ENCODE measurements around the gene LRCH4.

The LRCH4 gene

GRCh38 chr7:100604976-100605911 is 19.3 kb upstream of the LRCH4 start:
- H3K4me3 ChIP-seq (ENCODE audit: low read depth, low read length), result peak overlapping the region; percentile 70
- no peak for DNase-seq (ENCODE audit: low read depth)
- TF ChIP-seq, protein P1, sequence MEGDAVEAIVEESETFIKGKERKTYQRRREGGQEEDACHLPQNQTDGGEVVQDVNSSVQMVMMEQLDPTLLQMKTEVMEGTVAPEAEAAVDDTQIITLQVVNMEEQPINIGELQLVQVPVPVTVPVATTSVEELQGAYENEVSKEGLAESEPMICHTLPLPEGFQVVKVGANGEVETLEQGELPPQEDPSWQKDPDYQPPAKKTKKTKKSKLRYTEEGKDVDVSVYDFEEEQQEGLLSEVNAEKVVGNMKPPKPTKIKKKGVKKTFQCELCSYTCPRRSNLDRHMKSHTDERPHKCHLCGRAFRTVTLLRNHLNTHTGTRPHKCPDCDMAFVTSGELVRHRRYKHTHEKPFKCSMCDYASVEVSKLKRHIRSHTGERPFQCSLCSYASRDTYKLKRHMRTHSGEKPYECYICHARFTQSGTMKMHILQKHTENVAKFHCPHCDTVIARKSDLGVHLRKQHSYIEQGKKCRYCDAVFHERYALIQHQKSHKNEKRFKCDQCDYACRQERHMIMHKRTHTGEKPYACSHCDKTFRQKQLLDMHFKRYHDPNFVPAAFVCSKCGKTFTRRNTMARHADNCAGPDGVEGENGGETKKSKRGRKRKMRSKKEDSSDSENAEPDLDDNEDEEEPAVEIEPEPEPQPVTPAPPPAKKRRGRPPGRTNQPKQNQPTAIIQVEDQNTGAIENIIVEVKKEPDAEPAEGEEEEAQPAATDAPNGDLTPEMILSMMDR (IDR thresholded peaks at IDR 0.05; ENCODE audit: insufficient read depth, low read depth, low read length, missing control alignments), result no peak

GRCh38 chr7:100604028-100604975 is 18.4 kb upstream of the LRCH4 start:
- peak overlapping the region; percentile 70 for H3K4me3 ChIP-seq (ENCODE audit: low read depth, low read length)
- TF ChIP-seq, protein P1 (IDR thresholded peaks at IDR 0.05; ENCODE audit: insufficient read depth, low read depth, low read length, missing control alignments), result peak; percentile 35
- DNase-seq (ENCODE audit: low read depth), result peak; percentile 75

DNA sequence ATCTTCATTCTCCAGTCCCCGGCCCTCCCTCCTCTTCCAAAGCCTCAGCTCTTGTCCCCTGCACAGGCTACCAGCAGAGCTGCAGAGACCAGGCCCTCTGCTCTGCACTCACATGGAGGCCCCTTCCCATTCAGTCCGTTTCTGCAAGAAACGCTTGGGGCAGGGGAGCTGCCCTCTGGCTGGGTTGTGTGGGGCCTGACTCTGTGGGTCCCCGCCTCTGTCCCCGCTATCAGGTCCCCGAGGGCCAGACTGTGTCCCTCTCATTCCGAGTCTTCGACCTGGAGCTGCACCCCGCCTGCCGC is 17.7 kb upstream of the LRCH4 start:
- TF ChIP-seq, protein P1 (IDR thresholded peaks at IDR 0.05; ENCODE audit: insufficient read depth, low read depth, low read length, missing control alignments), result no peak
- peak overlapping the region; percentile 45 for H3K4me3 ChIP-seq (ENCODE audit: low read depth, low read length)
- DNase-seq (ENCODE audit: low read depth), result no peak

DNA sequence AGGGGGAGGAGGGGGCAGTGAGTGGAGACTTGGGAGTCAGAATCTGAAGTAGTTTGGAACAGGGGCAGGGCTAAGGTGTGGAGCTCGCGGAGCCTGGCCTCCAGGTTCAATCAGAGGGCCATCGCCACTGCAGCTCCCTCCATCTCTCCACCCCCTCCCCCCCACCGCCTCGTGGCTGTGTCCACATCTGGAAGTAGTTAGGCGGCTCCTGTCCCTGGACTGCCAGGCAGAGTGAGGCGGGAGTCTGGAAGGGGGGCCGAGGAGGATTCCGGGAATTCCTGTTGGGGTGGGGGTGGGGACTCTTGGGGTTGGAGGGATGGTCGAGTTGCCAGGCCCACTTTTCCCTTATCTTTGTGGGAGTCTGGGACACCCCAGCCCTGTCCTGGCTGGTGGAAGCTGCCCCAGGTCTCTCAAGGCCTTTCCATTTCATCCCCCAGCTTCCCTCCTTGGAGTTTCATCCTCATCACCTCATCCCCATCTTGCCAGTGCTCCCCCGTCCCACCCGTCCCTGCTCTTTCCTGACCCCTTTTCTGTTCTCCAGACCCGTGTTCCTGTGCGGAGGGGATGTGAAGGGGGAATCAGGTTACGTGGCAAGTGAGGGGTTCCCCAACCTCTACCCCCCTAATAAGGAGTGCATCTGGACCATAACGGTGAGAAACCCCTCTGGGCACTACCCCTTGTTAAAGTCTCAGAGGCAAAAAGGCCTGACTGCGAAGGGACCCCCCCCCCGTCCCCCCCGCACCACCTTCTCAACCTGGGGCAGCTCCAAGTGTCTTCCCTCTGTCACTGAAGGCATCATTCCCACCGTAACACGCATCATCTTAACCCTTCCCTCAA is 17.2 kb upstream of the LRCH4 start:
- TF ChIP-seq, protein P1 (IDR thresholded peaks at IDR 0.05; ENCODE audit: insufficient read depth, low read depth, low read length, missing control alignments), result no peak
- H3K4me3 ChIP-seq (ENCODE audit: low read depth, low read length), result no peak overlapping the region
- no peak for DNase-seq (ENCODE audit: low read depth)

DNA sequence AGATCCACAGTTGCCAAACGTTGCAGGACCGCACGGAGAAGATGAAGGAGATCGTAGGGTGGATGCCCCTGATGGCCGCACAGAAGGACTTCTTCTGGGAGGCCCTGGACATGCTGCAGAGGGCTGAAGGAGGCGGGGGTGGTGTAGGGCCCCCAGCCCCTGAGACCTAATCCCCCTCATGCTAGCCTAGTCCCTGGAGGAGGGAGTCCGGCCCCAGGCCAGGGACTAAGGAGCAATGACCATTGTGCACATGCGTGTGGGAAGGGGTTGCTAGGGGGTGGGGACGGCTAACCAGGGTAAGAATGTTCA is 14.8 kb upstream of the LRCH4 start:
- TF ChIP-seq, protein P1 (IDR thresholded peaks at IDR 0.05; ENCODE audit: insufficient read depth, low read depth, low read length, missing control alignments), result no peak
- H3K4me3 ChIP-seq (ENCODE audit: low read depth, low read length), result no peak overlapping the region
- DNase-seq (ENCODE audit: low read depth), result no peak

DNA sequence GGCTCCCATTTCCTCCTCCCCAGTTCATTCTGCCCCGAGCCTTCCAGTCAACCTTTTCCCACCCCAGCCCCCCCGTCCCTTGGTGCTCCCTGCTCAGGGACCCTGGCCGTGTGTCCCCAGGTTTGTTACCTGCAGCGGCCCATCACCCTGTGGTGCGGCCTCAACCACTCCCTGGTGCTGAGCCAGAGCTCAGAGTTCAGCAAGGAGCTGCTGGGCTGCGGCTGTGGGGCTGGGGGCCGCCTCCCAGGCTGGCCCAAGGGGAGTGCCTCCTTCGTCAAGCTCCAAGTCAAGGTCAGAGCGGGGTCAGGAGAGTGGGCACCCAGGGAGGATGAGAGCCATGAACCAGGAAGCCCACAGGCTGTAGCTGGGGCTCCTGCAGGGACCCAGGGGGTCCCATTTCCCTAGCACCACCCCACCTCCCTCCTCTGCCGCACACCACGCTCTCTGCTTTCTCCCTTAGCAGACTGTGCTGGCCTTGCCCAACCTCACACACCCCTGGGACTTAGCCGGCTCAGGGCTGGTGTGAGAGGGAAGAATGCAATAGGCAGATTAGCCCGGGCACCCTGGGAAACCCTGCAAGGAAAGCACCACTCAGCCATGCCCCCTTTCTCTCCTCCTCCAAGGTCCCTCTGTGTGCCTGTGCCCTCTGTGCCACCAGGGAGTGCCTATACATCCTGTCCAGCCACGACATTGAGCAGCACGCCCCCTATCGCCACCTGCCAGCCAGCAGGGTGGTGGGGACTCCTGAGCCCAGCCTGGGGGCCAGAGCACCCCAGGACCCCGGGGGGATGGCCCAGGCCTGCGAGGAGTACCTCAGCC is 14.2 kb upstream of the LRCH4 start:
- H3K4me3 ChIP-seq (ENCODE audit: low read depth, low read length), result no peak overlapping the region
- TF ChIP-seq, protein P1 (IDR thresholded peaks at IDR 0.05; ENCODE audit: insufficient read depth, low read depth, low read length, missing control alignments), result peak; percentile 30
- no peak for DNase-seq (ENCODE audit: low read depth)

Data from GM12865 (cell line).